H9 (cell line): ENCODE results near the gene ARVCF. TPM values are rescaled to one million over a fixed set of nuclear protein-coding genes. Genes with fewer than 3 reads are reported as not detected.

Experiments
- DNase-seq: peaks from one replicate; pipeline ENCODE4 v3.0.0-alpha.2; 2017
- H2AFZ ChIP-seq: one replicate; pipeline ENCODE4 v1.6.1; 2013; ENCODE audit warnings: mild to moderate bottlenecking, low read length, control low read depth, moderate library complexity
- H2AK5ac ChIP-seq: 2 replicates; pipeline ENCODE4 v1.6.1; 2013; ENCODE audit warnings: low read length, control low read depth, mixed read lengths; ENCODE audit not compliant: insufficient read length
- H2BK120ac ChIP-seq: one replicate; pipeline ENCODE4 v1.6.1; 2013; ENCODE audit warnings: low read depth, mild to moderate bottlenecking, low read length, control low read depth, inconsistent platforms; ENCODE audit not compliant: poor library complexity, severe bottlenecking
- H2BK12ac ChIP-seq: 2 replicates; pipeline ENCODE4 v1.6.1; 2013; ENCODE audit warnings: low read length, control low read depth, mixed read lengths, low read depth; ENCODE audit not compliant: insufficient read length
- H2BK15ac ChIP-seq: 2 replicates; pipeline ENCODE4 v1.6.1; 2013; ENCODE audit warnings: low read depth, low read length, control low read depth
- H2BK20ac ChIP-seq: one replicate; pipeline ENCODE4 v1.6.1; 2013; ENCODE audit warnings: low read depth, mild to moderate bottlenecking, low read length, control low read depth, inconsistent platforms; ENCODE audit not compliant: poor library complexity, severe bottlenecking
- H2BK5ac ChIP-seq: 2 replicates; pipeline ENCODE4 v1.6.1; 2013; ENCODE audit warnings: low read length, control low read depth, mixed read lengths; ENCODE audit not compliant: insufficient read length
- H3K14ac ChIP-seq: 2 replicates; pipeline ENCODE4 v1.6.1; 2013; ENCODE audit warnings: low read length, control low read depth; ENCODE audit not compliant: insufficient read depth
- H3K18ac ChIP-seq: 2 replicates; pipeline ENCODE4 v1.6.1; 2013; ENCODE audit warnings: low read depth, mild to moderate bottlenecking, mixed read lengths, low read length, control low read depth; ENCODE audit not compliant: insufficient read length
- H3K23ac ChIP-seq: 2 replicates; pipeline ENCODE4 v1.6.1; 2013; ENCODE audit warnings: low read length, control low read depth, mixed read lengths, low read depth; ENCODE audit not compliant: insufficient read length
- H3K23me2 ChIP-seq: 2 replicates; pipeline ENCODE4 v1.6.1; 2013; ENCODE audit warnings: low read depth, mild to moderate bottlenecking, mixed read lengths, low read length, control low read depth; ENCODE audit not compliant: insufficient read length, poor library complexity, severe bottlenecking
- H3K27ac ChIP-seq: 2 replicates; pipeline ENCODE4 v1.5.1; 2013; ENCODE audit warnings: low read length, control low read depth, mixed read lengths, low read depth; ENCODE audit not compliant: insufficient read length
- H3K27me3 ChIP-seq: 2 replicates; pipeline ENCODE4 v1.6.1; 2013; ENCODE audit warnings: low read length, control low read depth, inconsistent platforms; ENCODE audit not compliant: insufficient read depth
- H3K4ac ChIP-seq: 2 replicates; pipeline ENCODE4 v1.6.1; 2013; ENCODE audit warnings: low read depth, mild to moderate bottlenecking, control low read depth, inconsistent platforms, low read length, moderate library complexity
- H3K4me1 ChIP-seq: 2 replicates; pipeline ENCODE4 v1.6.1; 2013; ENCODE audit warnings: low read length, control low read depth, inconsistent platforms; ENCODE audit not compliant: insufficient read depth
- H3K4me2 ChIP-seq: 2 replicates; pipeline ENCODE4 v1.6.1; 2013; ENCODE audit warnings: low read length, control low read depth, mixed read lengths; ENCODE audit not compliant: insufficient read length, insufficient read depth
- H3K56ac ChIP-seq: 2 replicates; pipeline ENCODE4 v1.6.1; 2013; ENCODE audit warnings: low read depth, mild to moderate bottlenecking, mixed read lengths, low read length, control low read depth; ENCODE audit not compliant: insufficient read length
- H3K79me1 ChIP-seq: 2 replicates; pipeline ENCODE4 v1.6.1; 2013; ENCODE audit warnings: low read depth, mild to moderate bottlenecking, moderate library complexity, low read length, control low read depth, inconsistent platforms; ENCODE audit not compliant: insufficient read depth, poor library complexity, severe bottlenecking
- H3K79me2 ChIP-seq: 2 replicates; pipeline ENCODE4 v1.6.1; 2013; ENCODE audit warnings: low read length, control low read depth, inconsistent platforms; ENCODE audit not compliant: insufficient read depth
- H3K9ac ChIP-seq: 2 replicates; pipeline ENCODE4 v1.6.1; 2013; ENCODE audit warnings: low read length, control low read depth, mixed read lengths; ENCODE audit not compliant: insufficient read length; ENCODE audit errors: extremely low read depth
- H3K9me3 ChIP-seq: one replicate; pipeline ENCODE4 v1.6.1; 2013; ENCODE audit warnings: low read depth, low read length, inconsistent platforms; ENCODE audit not compliant: control insufficient read depth
- H3T11ph ChIP-seq: one replicate; pipeline ENCODE4 v1.6.1; 2013; ENCODE audit warnings: mild to moderate bottlenecking, low read length, control low read depth, inconsistent platforms
- H4K20me1 ChIP-seq: one replicate; pipeline ENCODE4 v1.6.1; 2013; ENCODE audit not compliant: control insufficient read depth, insufficient read length, insufficient read depth
- H4K5ac ChIP-seq: 2 replicates; pipeline ENCODE4 v1.6.1; 2013; ENCODE audit warnings: low read depth, mild to moderate bottlenecking, mixed read lengths, low read length, control low read depth; ENCODE audit not compliant: insufficient read length
- H4K8ac ChIP-seq: replicated peaks from 2 replicates; pipeline ENCODE4 v1.6.1; 2013; ENCODE audit warnings: low read length, control low read depth, mixed read lengths, low read depth; ENCODE audit not compliant: insufficient read length
- H4K91ac ChIP-seq: 2 replicates; pipeline ENCODE4 v1.6.1; 2013; ENCODE audit warnings: low read depth, mild to moderate bottlenecking, moderate library complexity, mixed read lengths, low read length, control low read depth; ENCODE audit not compliant: insufficient read length
- H3K27ac Mint-ChIP-seq, 3 experiments: 2 replicates in 2 of 3; 3 replicates in 1 of 3; pipeline ENCODE4 v1.8.0; 2020 to 2021; ENCODE audit warnings: mixed read lengths in 3 of 3, mild to moderate bottlenecking in 1 of 3, moderate library complexity in 1 of 3
- H3K27me3 Mint-ChIP-seq: 2 replicates; pipeline ENCODE4 v1.8.0; 2021; ENCODE audit warnings: low read depth, mild to moderate bottlenecking, moderate library complexity, mixed read lengths
- H3K36me3 Mint-ChIP-seq, 3 experiments: 2 replicates in 2 of 3; 3 replicates in 1 of 3; pipeline ENCODE4 v1.8.0; 2020 to 2021; ENCODE audit warnings: low read depth in 3 of 3, mixed read lengths in 3 of 3; ENCODE audit not compliant: insufficient read depth in 1 of 3
- H3K4me1 Mint-ChIP-seq, 2 experiments: 2 replicates each; pipeline ENCODE4 v1.8.0; 2020; ENCODE audit warnings: mixed read lengths in 2 of 2
- H3K4me3 Mint-ChIP-seq, 2 experiments: 2 replicates in 1 of 2; 3 replicates in 1 of 2; pipeline ENCODE4 v1.8.0; 2020 to 2021; ENCODE audit warnings: mild to moderate bottlenecking in 2 of 2, mixed read lengths in 2 of 2, moderate library complexity in 1 of 2
- H3K9me3 Mint-ChIP-seq, 2 experiments: 2 replicates in 1 of 2; 3 replicates in 1 of 2; pipeline ENCODE4 v1.8.0; 2020; ENCODE audit warnings: mild to moderate bottlenecking in 2 of 2, mixed read lengths in 2 of 2, moderate library complexity in 1 of 2
- WGBS: extraction: QIAGEN DNeasy Blood & Tissue Kit; methylation state at CpG from one replicate; pipeline ENCODE4 v1.1.7; 2013; ENCODE audit warnings: missing lambda C conversion rate, low lambda C conversion rate, mixed read lengths; ENCODE audit not compliant: insufficient read length; ENCODE audit errors: extremely low coverage; 5-methylcytosine and 5-hydroxymethylcytosine counted together
- total RNA-seq: library from RNA; stranded (reverse); gene quantifications from 2 replicates; pipeline ENCODE4 v1.2.1, GENCODE V29; 2021
- TF ChIP-seq, protein P1 (sequence below): fragments of 200-600 bp; sonication (generic); conservative IDR thresholded peaks from 3 replicates; pipeline ENCODE4 v1.8.0; 2021; ENCODE audit warnings: antibody characterized with exemption, mild to moderate bottlenecking

Gene ARVCF
- total RNA-seq, 1 experiment from 2014 or later = 40.7 TPM

DNA sequence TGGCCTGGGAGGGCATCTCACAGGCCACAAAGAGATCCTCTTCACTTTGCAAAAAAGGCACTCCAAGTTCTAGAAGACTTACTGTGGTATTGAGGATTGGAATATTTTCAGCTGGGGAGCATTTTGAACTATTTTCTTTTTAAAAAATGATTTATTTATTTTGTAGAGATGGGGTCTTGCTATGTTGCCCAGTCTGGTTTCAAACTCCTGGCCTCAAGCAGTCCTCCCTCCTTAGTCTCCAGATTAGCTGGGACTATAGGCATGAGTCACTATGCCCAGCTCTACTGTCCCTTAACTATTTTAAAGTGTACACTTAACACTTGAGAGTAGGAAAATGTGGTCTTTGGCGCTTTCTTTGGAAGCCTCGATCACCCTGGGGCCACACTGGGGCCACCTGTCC lies 38.5 kb upstream of the ARVCF start:
- DNase-seq = no peak
- Histone ChIP-seq H3K79me2 (no peaks in the 10 kb centered on the region), H3K4me2 (no peak overlapping the region), H2AFZ (no peak overlapping the region), H3K9ac (no peak overlapping the region), H2BK5ac (no peak overlapping the region), H3K14ac (no peak overlapping the region), H2BK20ac (no peak overlapping the region), H3K9me3 (no peaks in the 10 kb centered on the region), H3K23me2 (no peaks in the 10 kb centered on the region), H3K23ac (no peak overlapping the region), H3K27me3 (no peaks in the 10 kb centered on the region), H3T11ph (no peak overlapping the region), H3K4ac (no peak overlapping the region), H4K20me1 (no peaks in the 10 kb centered on the region), H2BK120ac (no peak overlapping the region), H4K8ac (no peak overlapping the region), H2BK12ac (no peak overlapping the region), H3K56ac (no peak overlapping the region), H3K27ac (no peak overlapping the region), H2BK15ac (no peak overlapping the region), H4K5ac (no peak overlapping the region), H4K91ac (no peak overlapping the region), H2AK5ac (no peak overlapping the region), H3K4me1 (no peaks in the 10 kb centered on the region), H3K79me1 (no peaks in the 10 kb centered on the region), H3K18ac (no peak overlapping the region)
- TF ChIP-seq, protein P1, sequence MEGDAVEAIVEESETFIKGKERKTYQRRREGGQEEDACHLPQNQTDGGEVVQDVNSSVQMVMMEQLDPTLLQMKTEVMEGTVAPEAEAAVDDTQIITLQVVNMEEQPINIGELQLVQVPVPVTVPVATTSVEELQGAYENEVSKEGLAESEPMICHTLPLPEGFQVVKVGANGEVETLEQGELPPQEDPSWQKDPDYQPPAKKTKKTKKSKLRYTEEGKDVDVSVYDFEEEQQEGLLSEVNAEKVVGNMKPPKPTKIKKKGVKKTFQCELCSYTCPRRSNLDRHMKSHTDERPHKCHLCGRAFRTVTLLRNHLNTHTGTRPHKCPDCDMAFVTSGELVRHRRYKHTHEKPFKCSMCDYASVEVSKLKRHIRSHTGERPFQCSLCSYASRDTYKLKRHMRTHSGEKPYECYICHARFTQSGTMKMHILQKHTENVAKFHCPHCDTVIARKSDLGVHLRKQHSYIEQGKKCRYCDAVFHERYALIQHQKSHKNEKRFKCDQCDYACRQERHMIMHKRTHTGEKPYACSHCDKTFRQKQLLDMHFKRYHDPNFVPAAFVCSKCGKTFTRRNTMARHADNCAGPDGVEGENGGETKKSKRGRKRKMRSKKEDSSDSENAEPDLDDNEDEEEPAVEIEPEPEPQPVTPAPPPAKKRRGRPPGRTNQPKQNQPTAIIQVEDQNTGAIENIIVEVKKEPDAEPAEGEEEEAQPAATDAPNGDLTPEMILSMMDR = no peak
- Mint-ChIP-seq H3K9me3 (no peaks in the 10 kb centered on the region), H3K27me3 (no peaks in the 10 kb centered on the region; the same call in 1 of the 2 replicates), H3K27ac (no peak overlapping the region), H3K4me1 (no peaks in the 10 kb centered on the region), H3K36me3 (peaks cover 0 to 6% (median 0%) of the 10 kb centered on the region in 3 experiments; a peak in 3 of 7 replicates), H3K4me3 (no peak overlapping the region)
- no CpG with 5 or more reads among the region's 2 CpGs for WGBS
